Upper lobe of right lung (tissue), 1 donor: ENCODE data around the gene OXA1L. TPM values are rescaled to one million over a fixed set of nuclear protein-coding genes. Genes with fewer than 3 reads are reported as not detected.
"Not testable (repeated sequence)": the region's sequence is repeated elsewhere in the genome, so short reads cannot be mapped to it uniquely, and the experiment has no call there.

Experiments
- ATAC-seq: fragments of 200-7000 bp; cut with Tn5 transposase; one replicate; pipeline ENCODE4 v1.9.1; 2020; ENCODE audit warnings: mild to moderate bottlenecking, moderate library complexity
- DNase-seq: peaks from one replicate; pipeline ENCODE4 v3.0.0-alpha.2; 2020
- H3K27ac ChIP-seq: fragments of 200-600 bp; one replicate; pipeline ENCODE4 v1.8.0; 2022
- H3K27me3 ChIP-seq: fragments of 200-600 bp; one replicate; pipeline ENCODE4 v1.8.0; 2022; ENCODE audit warnings: mild to moderate bottlenecking
- H3K36me3 ChIP-seq: fragments of 200-600 bp; one replicate; pipeline ENCODE4 v1.8.0; 2022
- H3K4me1 ChIP-seq: fragments of 200-600 bp; one replicate; pipeline ENCODE4 v1.8.0; 2022
- H3K4me3 ChIP-seq: fragments of 200-600 bp; one replicate; pipeline ENCODE4 v1.8.0; 2022; ENCODE audit warnings: mild to moderate bottlenecking
- H3K9me3 ChIP-seq: fragments of 200-600 bp; one replicate; pipeline ENCODE4 v1.8.0; 2022
- intact Hi-C: fragments of 100-400 bp; cut with DNase I; formaldehyde crosslinking; loops from one replicate; pipeline ENCODE4 v1.11.0; 2022
- total RNA-seq: library from RNA; stranded (reverse); fragmentation: NEBNext Ultra II Directional; extraction: Animal tissue kit (Norgen Biotek cat#: 25700); gene quantifications from one replicate; pipeline ENCODE4 v1.2.1, GENCODE V29; 2021
- TF ChIP-seq, protein P1 (sequence below): fragments of 200-600 bp; IDR thresholded peaks from one replicate; pipeline ENCODE4 v1.8.0; 2022; ENCODE audit warnings: antibody characterized with exemption
- donor health status: DM: no; HTN: yes; CAD: no; lungs with severe emphysema.

The OXA1L gene
- total RNA-seq, 1 donor from 2014 or later = 105 TPM

DNA sequence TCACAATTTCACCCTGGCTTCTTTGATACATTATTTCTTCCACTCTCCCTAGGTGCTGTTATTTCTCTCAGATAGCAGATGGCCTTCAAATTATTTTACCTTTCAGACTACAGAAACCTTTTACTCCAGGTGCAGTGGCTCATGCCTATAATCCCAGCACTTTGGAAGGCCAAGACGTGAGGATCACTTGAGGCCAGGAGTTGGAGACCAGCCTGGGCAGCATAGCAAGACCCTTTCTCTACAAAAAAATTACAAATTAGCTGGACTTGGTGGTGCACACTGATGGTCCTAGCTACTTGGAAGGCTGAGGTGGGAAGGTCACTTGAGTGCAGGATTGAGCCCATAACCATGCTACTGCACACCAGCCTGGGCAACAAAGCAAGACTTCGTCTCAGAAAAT is 25.7 kb downstream of the OXA1L start:
- TF ChIP-seq, protein P1, sequence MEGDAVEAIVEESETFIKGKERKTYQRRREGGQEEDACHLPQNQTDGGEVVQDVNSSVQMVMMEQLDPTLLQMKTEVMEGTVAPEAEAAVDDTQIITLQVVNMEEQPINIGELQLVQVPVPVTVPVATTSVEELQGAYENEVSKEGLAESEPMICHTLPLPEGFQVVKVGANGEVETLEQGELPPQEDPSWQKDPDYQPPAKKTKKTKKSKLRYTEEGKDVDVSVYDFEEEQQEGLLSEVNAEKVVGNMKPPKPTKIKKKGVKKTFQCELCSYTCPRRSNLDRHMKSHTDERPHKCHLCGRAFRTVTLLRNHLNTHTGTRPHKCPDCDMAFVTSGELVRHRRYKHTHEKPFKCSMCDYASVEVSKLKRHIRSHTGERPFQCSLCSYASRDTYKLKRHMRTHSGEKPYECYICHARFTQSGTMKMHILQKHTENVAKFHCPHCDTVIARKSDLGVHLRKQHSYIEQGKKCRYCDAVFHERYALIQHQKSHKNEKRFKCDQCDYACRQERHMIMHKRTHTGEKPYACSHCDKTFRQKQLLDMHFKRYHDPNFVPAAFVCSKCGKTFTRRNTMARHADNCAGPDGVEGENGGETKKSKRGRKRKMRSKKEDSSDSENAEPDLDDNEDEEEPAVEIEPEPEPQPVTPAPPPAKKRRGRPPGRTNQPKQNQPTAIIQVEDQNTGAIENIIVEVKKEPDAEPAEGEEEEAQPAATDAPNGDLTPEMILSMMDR = no peak
- Histone ChIP-seq H3K4me1 (no peaks in the 10 kb centered on the region), H3K27ac (no peak overlapping the region), H3K4me3 (no peak overlapping the region), H3K27me3 (no peaks in the 10 kb centered on the region), H3K36me3 (no peaks in the 10 kb centered on the region), H3K9me3 (no peaks in the 10 kb centered on the region)
- no peak for DNase-seq
- no peak for ATAC-seq
- intact Hi-C loops = no loop called here

DNA sequence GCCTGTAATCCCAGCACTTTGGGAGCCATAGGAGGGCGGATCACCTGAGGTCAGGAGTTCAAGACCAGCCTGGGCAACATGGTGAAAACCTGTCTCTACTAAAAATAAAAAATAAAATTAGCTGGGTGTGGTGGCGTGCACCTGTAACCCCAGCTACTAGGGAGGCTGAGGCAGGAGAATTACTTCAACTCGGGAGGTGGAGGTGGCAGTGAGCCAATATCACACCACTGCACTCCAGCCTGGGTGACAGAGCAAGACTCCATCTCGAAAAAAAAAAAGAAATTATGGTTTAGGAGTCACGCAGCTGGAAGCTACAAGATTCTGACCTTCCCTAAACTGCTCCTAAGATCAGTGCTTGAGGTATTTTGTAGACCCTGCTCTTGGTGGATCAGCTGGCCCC is 27.1 kb downstream of the OXA1L start:
- intact Hi-C loops, H3K4me3 ChIP-seq, H3K9me3 ChIP-seq, H3K27me3 ChIP-seq, H3K4me1 ChIP-seq, H3K27ac ChIP-seq, ATAC-seq, DNase-seq, H3K36me3 ChIP-seq: not testable (repeated sequence)

DNA sequence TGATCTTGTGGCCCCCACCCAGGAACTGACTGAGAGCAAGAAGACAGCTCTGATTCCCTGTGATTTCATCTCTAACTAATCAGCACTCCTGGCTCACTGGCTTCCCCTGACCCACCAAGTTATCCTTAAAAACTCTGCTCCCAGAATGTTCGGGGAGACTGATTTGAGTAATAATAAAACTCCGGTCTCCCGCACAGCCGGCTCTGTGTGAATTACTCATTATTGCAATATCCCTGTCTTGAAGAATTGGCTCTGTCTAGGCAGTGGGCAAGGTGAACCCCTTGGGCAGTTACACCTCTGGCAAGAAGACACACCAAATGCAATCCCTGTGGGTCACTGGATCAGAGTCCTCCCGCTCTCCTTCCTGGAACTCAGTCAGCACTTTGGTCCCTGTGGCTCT is 27.5 kb downstream of the OXA1L start:
- Histone ChIP-seq H3K9me3 (no peaks in the 10 kb centered on the region), H3K27me3 (no peaks in the 10 kb centered on the region), H3K4me3 (no peak overlapping the region), H3K27ac (no peak overlapping the region), H3K4me1 (no peaks in the 10 kb centered on the region), H3K36me3 (no peaks in the 10 kb centered on the region)
- ATAC-seq = no peak
- intact Hi-C loops = no loop called here
- no peak for DNase-seq
- TF ChIP-seq, protein P1 = no peak

DNA sequence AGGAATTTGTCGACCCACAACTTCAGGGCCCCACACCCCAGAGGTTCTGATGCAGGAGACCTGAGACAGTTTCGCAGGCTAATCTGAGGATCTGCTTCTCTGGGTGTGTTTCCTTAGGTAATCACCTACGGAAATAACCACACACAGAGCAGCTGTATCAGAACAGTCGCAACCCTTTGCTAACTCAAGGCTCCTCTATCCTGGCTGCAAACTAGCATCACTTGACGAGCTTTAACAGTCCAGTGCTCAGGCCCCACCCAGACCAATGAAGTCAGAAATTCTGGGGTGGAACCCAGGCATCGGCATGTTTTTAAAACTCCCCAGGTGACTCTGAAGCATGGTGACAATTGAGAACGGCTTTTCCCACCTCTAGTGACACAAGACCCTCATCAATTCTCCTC is 28.1 kb downstream of the OXA1L start:
- Histone ChIP-seq H3K4me1 (no peaks in the 10 kb centered on the region), H3K27ac (no peak overlapping the region), H3K36me3 (no peaks in the 10 kb centered on the region), H3K9me3 (no peaks in the 10 kb centered on the region), H3K27me3 (no peaks in the 10 kb centered on the region), H3K4me3 (no peak overlapping the region)
- DNase-seq (no peak), ATAC-seq (no peak)
- TF ChIP-seq, protein P1 = no peak
- intact Hi-C loops = no loop called here

DNA sequence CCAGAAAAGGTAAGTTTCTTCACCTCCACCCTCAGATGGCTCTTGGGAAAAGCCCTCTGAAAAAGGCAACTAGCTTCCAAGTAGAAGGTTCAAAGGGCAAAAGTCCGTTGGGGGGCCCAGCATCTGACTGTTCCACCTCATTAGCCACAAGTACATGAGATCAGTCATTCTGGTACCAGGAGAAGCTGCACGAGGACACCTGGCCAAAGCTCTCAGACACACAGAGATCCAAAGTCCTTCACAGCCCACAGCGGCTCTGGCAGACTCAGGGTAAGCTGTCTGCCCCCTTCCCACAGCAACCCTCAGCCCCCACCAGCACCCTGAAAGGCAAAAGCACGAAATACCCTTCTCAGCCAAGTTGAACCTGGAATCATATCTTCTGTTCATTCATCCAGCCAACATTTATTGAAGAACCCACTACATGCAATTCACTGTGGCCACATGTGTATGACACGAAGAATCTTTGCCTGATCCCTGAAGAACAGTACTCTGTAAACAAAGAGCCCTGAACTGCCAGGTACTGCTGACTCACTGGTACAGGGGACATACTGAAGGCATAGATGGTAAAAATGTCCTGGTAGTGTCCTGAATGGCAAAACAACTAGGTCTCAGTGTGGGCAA is 29.7 kb downstream of the OXA1L start:
- Histone ChIP-seq H3K36me3 (no peaks in the 10 kb centered on the region), H3K4me1 (no peaks in the 10 kb centered on the region), H3K27ac (no peak overlapping the region), H3K27me3 (no peaks in the 10 kb centered on the region), H3K4me3 (no peak overlapping the region), H3K9me3 (no peaks in the 10 kb centered on the region)
- DNase-seq (no peak), ATAC-seq (no peak)
- TF ChIP-seq, protein P1 = no peak
- intact Hi-C loops = no loop called here

DNA sequence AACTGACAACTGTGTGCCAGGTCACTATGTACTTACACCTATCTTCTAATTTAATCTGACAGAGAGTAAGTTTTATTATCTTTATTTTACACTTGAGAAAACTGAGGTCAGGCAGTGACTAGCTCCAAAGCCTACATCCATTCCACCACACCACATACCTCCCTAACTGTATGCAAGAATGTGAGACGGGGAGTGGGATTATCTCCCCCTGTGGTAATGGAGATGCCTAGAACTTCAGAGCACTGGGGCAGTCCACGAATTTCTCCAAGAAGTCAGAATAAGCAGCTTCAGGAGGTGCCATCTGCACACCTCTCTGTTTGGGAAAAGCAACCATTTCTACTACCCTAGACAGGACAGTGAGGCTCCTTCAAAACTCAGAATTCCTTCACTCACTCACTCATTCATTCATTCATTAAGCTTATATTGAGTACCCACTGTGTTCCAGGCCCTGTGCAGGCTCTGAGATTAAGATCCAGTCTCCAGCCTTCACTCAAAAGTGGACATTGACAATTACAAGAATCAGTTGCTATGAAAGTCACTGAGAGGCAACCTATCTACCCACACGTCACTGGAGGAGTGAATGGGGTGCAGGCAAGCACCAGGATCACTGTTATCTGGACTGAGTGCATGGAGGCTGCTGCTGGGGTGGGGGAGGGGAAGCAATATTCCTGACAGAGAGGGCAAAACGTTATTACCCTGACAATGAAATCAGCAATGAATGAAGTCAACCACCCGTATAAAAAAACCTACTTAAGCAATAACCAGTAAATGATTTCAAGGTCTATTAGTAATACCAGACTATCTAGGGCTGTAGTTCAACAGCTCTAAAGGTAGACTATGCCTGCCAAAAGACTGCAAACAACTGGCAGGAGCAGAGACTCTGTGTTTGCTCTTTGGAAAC is 30.8 kb downstream of the OXA1L start:
- no peak for ATAC-seq
- no peak for DNase-seq
- no peak overlapping the region for H3K27ac ChIP-seq
- intact Hi-C loops = no loop called here
- TF ChIP-seq, protein P1 = no peak
- no peaks in the 10 kb centered on the region for H3K4me1 ChIP-seq
- H3K4me3 ChIP-seq = no peak overlapping the region
- H3K27me3 ChIP-seq = no peaks in the 10 kb centered on the region
- H3K9me3 ChIP-seq = no peaks in the 10 kb centered on the region
- no peaks in the 10 kb centered on the region for H3K36me3 ChIP-seq
